ENCODE measurements around the gene PLEKHG1.

PLEKHG1 gene

DNA sequence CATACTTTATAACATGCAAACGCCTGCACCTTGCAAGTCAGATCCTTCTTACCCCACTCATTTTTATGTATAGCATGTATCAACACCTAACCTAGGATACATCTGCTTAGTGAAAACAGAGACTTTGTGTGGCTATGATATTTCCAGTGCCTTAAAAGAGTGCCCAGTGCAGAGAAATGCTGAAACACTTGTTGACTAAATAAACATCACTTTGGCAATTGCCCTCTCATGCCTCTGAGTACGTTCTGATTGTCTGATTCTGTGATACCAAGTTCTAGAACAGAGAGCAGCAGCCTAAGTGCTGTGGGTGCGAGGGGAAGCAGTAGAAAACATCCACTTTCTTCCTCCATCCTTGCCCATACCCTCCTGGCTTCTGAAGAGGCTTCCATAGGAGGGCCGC, 13.6 kb downstream of the PLEKHG1 start:
- no peak for TF ChIP-seq CTCF (IDR thresholded peaks at IDR 0.05)

GRCh38 chr6:150615967-150616366, 16.3 kb downstream of the PLEKHG1 start:
- TF ChIP-seq CTCF (IDR thresholded peaks at IDR 0.05), result no peak

DNA sequence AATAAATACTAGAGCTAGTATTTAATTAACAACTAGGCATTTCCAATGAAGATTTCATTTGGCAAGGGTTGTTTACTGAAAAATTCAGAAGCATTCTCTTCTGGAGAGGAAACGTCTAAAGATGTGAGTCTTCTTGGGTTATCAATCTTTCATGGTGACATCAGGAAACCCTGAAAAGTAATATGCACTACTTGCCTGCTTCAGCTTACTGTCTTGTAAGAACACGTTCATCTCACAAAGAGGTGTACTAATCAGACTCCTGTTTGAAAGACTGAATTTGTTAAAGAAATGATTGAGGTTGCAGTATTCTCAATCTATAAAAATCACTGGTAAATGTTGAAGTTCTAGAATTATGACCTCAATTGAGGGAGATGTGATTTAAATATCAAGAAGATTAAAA, 16.9 kb downstream of the PLEKHG1 start:
- TF ChIP-seq CTCF (IDR thresholded peaks at IDR 0.05), result no peak

- TF ChIP-seq CTCF (IDR thresholded peaks at IDR 0.05), result no peak
These were observed 17.4 kb downstream of the PLEKHG1 start for GRCh38 chr6:150617062-150617461.

DNA sequence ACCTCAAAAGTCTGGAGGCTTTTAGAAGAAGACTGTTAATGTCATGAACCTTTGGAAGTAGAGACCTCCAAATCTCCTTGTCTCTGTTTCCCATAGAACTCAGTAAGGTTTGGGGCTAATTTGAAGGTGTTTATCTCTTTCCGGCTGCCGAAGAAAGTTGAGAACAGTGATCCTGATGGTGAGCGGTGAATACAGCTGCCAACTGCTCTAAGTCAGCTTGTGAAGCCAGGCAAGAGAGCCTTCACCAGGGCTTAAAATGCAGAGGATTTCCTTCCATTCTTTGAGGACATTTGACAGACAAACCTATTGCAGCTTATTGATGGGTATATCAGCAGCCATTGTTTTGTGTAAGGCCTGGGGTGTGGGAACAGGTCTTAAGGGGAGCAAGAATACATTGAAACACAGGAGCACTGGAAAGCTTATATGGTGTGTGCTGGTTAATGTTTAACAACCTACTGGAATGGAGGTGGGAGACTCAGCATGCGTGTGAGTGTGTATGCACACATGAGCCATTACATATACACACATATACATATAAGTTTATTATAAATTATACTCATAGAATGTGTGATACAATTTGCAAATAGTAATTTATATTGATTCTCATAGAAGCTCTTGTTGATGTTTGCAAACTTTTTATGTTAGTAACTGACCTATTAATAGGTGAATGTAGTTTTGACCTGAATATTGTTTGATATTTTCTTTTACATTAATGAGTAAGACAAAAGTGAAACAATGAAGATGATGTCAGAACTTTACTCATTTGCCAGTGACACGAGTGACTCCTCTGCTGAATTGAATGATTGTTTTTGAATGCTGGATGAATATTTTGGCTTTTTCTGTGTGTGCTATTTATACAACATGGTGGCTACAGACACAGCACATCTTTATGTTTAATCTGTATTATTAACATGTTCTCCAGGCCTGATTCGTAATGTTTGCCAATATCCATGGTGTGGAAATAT, 18.1 kb downstream of the PLEKHG1 start:
- TF ChIP-seq CTCF (IDR thresholded peaks at IDR 0.05), result no peak

- no peak for TF ChIP-seq CTCF (IDR thresholded peaks at IDR 0.05)
These were observed 19.6 kb downstream of the PLEKHG1 start for GRCh38 chr6:150619275-150619674.

- TF ChIP-seq CTCF (IDR thresholded peaks at IDR 0.05), result no peak
These were observed 20.6 kb downstream of the PLEKHG1 start for GRCh38 chr6:150620244-150620643.

All from LNCAP (cell line).